ENCODE measurements around the gene SLC4A1.

Gene SLC4A1

GRCh38 chr17:44267818-44268490 is at the start of gene SLC4A1:
TSS of gene SLC4A1 (minus strand) at chr17:44268135. CDS start at chr17:44262866, 5,269 bp downstream.
- no peaks in the 10 kb centered on the region for H3K4me1 ChIP-seq (ENCODE audit: control insufficient read depth in 1 of 2, insufficient read depth in 2 of 2, low read length in 2 of 2)
- H3K36me3 ChIP-seq (ENCODE audit: control insufficient read depth in 1 of 2, insufficient read depth in 2 of 2, low read length in 2 of 2), result no peaks in the 10 kb centered on the region
- H3K9me3 ChIP-seq (ENCODE audit: control insufficient read depth in 1 of 2, low read length in 2 of 2), result no peaks in the 10 kb centered on the region

DNA sequence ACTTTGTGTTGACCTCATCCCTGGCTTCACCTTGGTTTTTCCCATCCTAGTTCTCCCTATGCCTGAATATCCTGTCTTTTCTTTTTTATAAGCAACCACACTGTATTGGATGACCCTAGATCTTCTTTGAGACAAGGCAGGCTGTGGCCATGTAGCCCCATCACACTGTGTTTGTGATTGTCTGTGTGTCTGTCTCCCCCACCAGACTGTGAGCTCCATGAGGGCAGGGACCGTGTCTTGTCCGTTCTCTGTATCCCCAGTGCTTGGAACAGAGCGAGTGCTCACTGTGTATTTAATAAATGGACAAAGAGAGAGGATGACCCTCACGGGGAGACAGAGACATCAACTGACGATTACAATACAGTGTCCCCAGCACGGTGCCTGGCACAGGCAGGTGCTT is 49.6 kb upstream of the SLC4A1 start:
- peaks cover 30 to 36% of the 10 kb centered on the region in 2 donors for H3K27me3 ChIP-seq (ENCODE audit: control insufficient read depth in 1 of 2, insufficient read depth in 2 of 2, low read length in 2 of 2)
- H3K9me3 ChIP-seq (ENCODE audit: control insufficient read depth in 1 of 2, low read length in 2 of 2), result no peaks in the 10 kb centered on the region
- no peak overlapping the region for H3K9ac ChIP-seq (ENCODE audit: low read depth in 1 of 2, low read length in 2 of 2)
- H3K4me1 ChIP-seq (ENCODE audit: control insufficient read depth in 1 of 2, insufficient read depth in 2 of 2, low read length in 2 of 2), result peaks cover 4 to 8% of the 10 kb centered on the region in 2 donors
- H3K4me3 ChIP-seq (ENCODE audit: low read depth in 1 of 2, low read length in 2 of 2), result no peak overlapping the region
- no peak overlapping the region for H3K27ac ChIP-seq (ENCODE audit: low read depth, low read length)
- peaks cover 14 to 32% of the 10 kb centered on the region in 2 donors for H3K36me3 ChIP-seq (ENCODE audit: control insufficient read depth in 1 of 2, insufficient read depth in 2 of 2, low read length in 2 of 2)

More at GRCh38 chr17:44267818-44268490, at the start of gene SLC4A1:
- H3K4me3 ChIP-seq (ENCODE audit: low read depth in 1 of 2, low read length in 2 of 2), result no peak within 1 kb of the TSS
- no peak within 1 kb of the TSS for H3K27ac ChIP-seq (ENCODE audit: low read depth, low read length)
- H3K27me3 ChIP-seq (ENCODE audit: control insufficient read depth in 1 of 2, insufficient read depth in 2 of 2, low read length in 2 of 2), result peaks cover 0 to 3% of the 10 kb centered on the region in 2 donors
- no peak within 1 kb of the TSS for H3K9ac ChIP-seq (ENCODE audit: low read depth in 1 of 2, low read length in 2 of 2)

GRCh38 chr17:44315760-44316731 is 48.1 kb upstream of the SLC4A1 start:
- no peaks in the 10 kb centered on the region for H3K9me3 ChIP-seq (ENCODE audit: control insufficient read depth in 1 of 2, low read length in 2 of 2)
- no peak overlapping the region for H3K9ac ChIP-seq (ENCODE audit: low read depth in 1 of 2, low read length in 2 of 2)
- H3K4me3 ChIP-seq (ENCODE audit: low read depth in 1 of 2, low read length in 2 of 2), result no peak overlapping the region
- peaks cover 30 to 36% of the 10 kb centered on the region in 2 donors for H3K27me3 ChIP-seq (ENCODE audit: control insufficient read depth in 1 of 2, insufficient read depth in 2 of 2, low read length in 2 of 2)
- H3K4me1 ChIP-seq (ENCODE audit: control insufficient read depth in 1 of 2, insufficient read depth in 2 of 2, low read length in 2 of 2), result peaks cover 4 to 8% of the 10 kb centered on the region in 2 donors
- H3K27ac ChIP-seq (ENCODE audit: low read depth, low read length), result no peak overlapping the region
- peaks cover 9 to 17% of the 10 kb centered on the region in 2 donors for H3K36me3 ChIP-seq (ENCODE audit: control insufficient read depth in 1 of 2, insufficient read depth in 2 of 2, low read length in 2 of 2)

DNA sequence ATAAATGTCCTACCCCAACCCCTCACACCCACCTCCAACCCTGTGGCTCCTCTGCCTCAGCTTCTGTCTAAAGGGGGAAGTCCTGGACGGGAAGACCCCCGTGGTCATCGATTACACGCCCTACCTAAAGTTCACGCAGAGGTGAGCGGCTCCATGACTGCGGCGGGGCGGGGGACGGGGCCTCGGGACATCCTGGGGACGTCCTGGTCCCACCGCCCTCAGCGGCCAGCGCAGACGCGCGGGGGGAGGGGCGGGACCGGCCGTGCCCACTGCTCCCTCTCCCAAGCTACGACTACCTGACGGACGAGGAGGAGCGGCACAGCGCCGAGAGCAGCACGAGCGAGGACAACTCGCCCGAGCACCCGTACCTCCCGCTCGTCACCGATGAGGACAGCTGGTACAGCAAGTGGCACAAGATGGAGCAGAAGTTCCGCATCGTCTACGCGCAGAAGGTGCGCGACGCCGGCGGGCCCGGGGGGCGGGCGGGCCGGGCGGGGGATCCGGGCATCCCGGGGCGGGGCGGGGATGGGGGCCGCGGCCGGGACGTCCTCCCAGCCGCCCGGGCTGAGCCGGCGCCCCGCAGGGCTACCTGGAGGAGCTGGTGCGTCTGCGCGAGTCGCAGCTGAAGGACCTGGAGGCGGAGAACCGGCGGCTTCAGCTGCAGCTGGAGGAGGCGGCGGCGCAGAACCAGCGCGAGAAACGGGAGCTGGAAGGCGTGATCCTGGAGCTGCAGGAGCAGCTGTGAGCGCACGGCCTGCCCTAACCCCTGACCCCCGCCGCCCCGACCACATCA is 47.1 kb upstream of the SLC4A1 start:
- Histone ChIP-seq H3K27me3 (ENCODE audit: control insufficient read depth in 1 of 2, insufficient read depth in 2 of 2, low read length in 2 of 2) (peaks cover 30 to 36% of the 10 kb centered on the region in 2 donors), H3K9ac (ENCODE audit: low read depth in 1 of 2, low read length in 2 of 2) (no peak overlapping the region), H3K27ac (ENCODE audit: low read depth, low read length) (no peak overlapping the region), H3K9me3 (ENCODE audit: control insufficient read depth in 1 of 2, low read length in 2 of 2) (no peaks in the 10 kb centered on the region), H3K36me3 (ENCODE audit: control insufficient read depth in 1 of 2, insufficient read depth in 2 of 2, low read length in 2 of 2) (peaks cover 3 to 7% of the 10 kb centered on the region in 2 donors), H3K4me1 (ENCODE audit: control insufficient read depth in 1 of 2, insufficient read depth in 2 of 2, low read length in 2 of 2) (peaks cover 4 to 8% of the 10 kb centered on the region in 2 donors), H3K4me3 (ENCODE audit: low read depth in 1 of 2, low read length in 2 of 2) (peak overlapping the region; percentile 29 to 53)

DNA sequence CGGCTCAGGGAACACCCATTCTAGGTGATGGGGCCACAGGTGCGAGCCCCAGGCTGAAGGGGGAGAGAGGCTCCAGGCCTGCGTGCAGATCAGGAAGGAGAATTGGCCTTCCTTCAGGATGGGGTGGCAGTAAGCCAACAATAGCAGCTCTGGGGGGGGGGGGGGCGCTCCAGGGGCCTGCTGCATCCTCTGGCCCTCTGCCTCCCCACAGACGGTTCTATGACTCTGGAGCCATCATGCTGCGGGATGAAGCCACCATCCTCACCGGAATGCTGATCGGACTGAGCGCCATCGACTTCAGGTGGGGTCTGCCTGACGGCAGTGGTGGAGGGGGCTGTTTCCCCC is 46.6 kb upstream of the SLC4A1 start:
- H3K9me3 ChIP-seq (ENCODE audit: control insufficient read depth in 1 of 2, low read length in 2 of 2), result no peaks in the 10 kb centered on the region
- H3K27me3 ChIP-seq (ENCODE audit: control insufficient read depth in 1 of 2, insufficient read depth in 2 of 2, low read length in 2 of 2), result peaks cover 30 to 36% of the 10 kb centered on the region in 2 donors
- H3K9ac ChIP-seq (ENCODE audit: low read depth in 1 of 2, low read length in 2 of 2), result no peak overlapping the region
- H3K4me3 ChIP-seq (ENCODE audit: low read depth in 1 of 2, low read length in 2 of 2), result peak overlapping the region in 1 of 2 donors; percentile 29
- H3K27ac ChIP-seq (ENCODE audit: low read depth, low read length), result no peak overlapping the region
- peaks cover 4 to 8% of the 10 kb centered on the region in 2 donors for H3K4me1 ChIP-seq (ENCODE audit: control insufficient read depth in 1 of 2, insufficient read depth in 2 of 2, low read length in 2 of 2)
- H3K36me3 ChIP-seq (ENCODE audit: control insufficient read depth in 1 of 2, insufficient read depth in 2 of 2, low read length in 2 of 2), result peaks cover 0 to 1% of the 10 kb centered on the region in 2 donors

DNA sequence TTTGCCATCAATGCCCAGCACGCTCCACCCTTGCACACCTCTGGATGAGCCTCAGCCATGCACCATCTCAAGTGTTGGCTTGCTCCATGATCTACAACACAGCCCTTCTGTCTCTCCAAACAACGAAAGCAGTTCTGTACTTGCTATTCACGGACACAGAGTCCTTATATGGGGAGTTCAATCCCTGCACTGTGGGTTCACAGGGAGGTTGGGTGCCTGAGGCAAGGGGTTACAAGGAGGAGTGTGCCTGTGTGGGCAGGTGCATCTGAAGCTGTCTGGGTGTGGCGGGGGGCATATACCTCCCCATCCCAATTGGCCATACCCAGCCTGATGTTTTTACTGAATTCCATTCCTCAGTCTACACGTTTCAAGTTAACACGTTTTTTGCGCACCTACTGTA is 46.1 kb upstream of the SLC4A1 start:
- H3K9me3 ChIP-seq (ENCODE audit: control insufficient read depth in 1 of 2, low read length in 2 of 2), result no peaks in the 10 kb centered on the region
- H3K9ac ChIP-seq (ENCODE audit: low read depth in 1 of 2, low read length in 2 of 2), result no peak overlapping the region
- H3K27ac ChIP-seq (ENCODE audit: low read depth, low read length), result no peak overlapping the region
- H3K4me1 ChIP-seq (ENCODE audit: control insufficient read depth in 1 of 2, insufficient read depth in 2 of 2, low read length in 2 of 2), result peaks cover 4 to 11% of the 10 kb centered on the region in 2 donors
- H3K36me3 ChIP-seq (ENCODE audit: control insufficient read depth in 1 of 2, insufficient read depth in 2 of 2, low read length in 2 of 2), result no peaks in the 10 kb centered on the region
- peaks cover 30 to 36% of the 10 kb centered on the region in 2 donors for H3K27me3 ChIP-seq (ENCODE audit: control insufficient read depth in 1 of 2, insufficient read depth in 2 of 2, low read length in 2 of 2)
- no peak overlapping the region for H3K4me3 ChIP-seq (ENCODE audit: low read depth in 1 of 2, low read length in 2 of 2)

DNA sequence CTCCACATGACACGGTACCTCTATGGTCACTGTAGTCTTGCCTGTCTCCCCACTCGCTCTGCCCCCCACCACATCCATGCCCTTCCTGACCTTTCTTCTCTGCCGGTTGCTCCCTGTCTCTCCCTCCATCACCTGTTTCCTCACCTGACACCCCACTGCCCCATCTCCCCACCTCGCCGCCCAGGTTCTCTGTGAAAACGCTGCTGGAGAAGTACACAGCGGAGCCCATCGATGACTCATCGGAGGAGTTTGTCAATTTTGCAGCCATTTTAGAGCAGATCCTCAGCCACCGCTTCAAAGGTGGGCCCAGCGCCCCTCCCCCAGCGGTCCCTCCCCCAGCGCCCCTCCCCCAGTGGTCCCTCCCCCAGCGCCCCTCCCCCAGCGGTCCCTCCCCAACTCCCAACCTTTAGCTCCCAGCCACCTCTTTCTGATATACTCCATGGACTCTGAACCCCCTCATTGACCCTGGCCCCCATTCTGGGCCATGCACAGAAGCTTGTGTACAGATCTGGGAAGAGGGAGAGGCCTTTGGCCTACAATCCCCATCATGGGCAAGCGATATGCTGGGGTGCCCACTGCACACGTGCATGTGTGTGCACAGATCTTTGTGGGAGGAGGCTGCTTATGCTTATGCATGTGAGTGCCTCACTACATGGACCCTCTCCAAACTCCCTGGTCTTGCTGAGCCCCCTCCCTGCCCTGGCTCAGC is 44.6 kb upstream of the SLC4A1 start:
- Histone ChIP-seq H3K9me3 (ENCODE audit: control insufficient read depth in 1 of 2, low read length in 2 of 2) (no peaks in the 10 kb centered on the region), H3K4me1 (ENCODE audit: control insufficient read depth in 1 of 2, insufficient read depth in 2 of 2, low read length in 2 of 2) (peaks cover 9 to 14% of the 10 kb centered on the region in 2 donors), H3K9ac (ENCODE audit: low read depth in 1 of 2, low read length in 2 of 2) (no peak overlapping the region), H3K36me3 (ENCODE audit: control insufficient read depth in 1 of 2, insufficient read depth in 2 of 2, low read length in 2 of 2) (no peaks in the 10 kb centered on the region), H3K4me3 (ENCODE audit: low read depth in 1 of 2, low read length in 2 of 2) (no peak overlapping the region), H3K27ac (ENCODE audit: low read depth, low read length) (no peak overlapping the region), H3K27me3 (ENCODE audit: control insufficient read depth in 1 of 2, insufficient read depth in 2 of 2, low read length in 2 of 2) (peaks cover 30 to 37% of the 10 kb centered on the region in 2 donors)

DNA sequence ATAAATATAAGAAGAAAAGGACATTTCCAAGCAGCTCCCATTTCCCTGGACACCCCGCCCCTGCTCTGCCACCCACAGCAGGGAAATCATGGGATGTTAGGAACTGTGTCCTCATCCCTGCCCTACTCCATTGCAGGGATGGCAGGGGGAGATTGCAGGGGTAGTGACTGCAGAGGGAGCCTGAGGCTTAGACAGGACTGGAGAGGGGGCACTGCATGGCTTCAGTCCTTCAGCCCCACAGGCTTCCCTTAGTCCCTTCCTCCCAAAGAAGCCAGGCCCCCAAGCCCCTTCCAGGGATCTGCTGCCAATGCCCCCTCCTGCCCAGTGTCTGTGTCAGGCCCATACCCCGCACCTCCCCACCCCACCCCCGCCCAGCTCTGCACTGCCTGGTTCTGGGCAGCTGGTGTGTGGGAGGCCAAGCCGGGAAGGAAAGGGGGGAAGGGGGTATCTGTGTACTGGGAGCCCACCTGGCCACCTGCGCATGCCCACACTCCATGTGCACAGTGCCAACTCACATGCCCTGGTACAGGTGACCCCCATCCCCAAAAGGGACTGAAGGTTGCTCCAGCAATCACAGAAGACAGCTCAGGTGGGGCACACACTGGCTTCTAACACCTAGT is 43.7 kb upstream of the SLC4A1 start:
- H3K27ac ChIP-seq (ENCODE audit: low read depth, low read length), result no peak overlapping the region
- H3K4me1 ChIP-seq (ENCODE audit: control insufficient read depth in 1 of 2, insufficient read depth in 2 of 2, low read length in 2 of 2), result peaks cover 10 to 14% of the 10 kb centered on the region in 2 donors
- no peak overlapping the region for H3K4me3 ChIP-seq (ENCODE audit: low read depth in 1 of 2, low read length in 2 of 2)
- no peaks in the 10 kb centered on the region for H3K9me3 ChIP-seq (ENCODE audit: control insufficient read depth in 1 of 2, low read length in 2 of 2)
- no peak overlapping the region for H3K9ac ChIP-seq (ENCODE audit: low read depth in 1 of 2, low read length in 2 of 2)
- no peaks in the 10 kb centered on the region for H3K36me3 ChIP-seq (ENCODE audit: control insufficient read depth in 1 of 2, insufficient read depth in 2 of 2, low read length in 2 of 2)
- peaks cover 27 to 35% of the 10 kb centered on the region in 2 donors for H3K27me3 ChIP-seq (ENCODE audit: control insufficient read depth in 1 of 2, insufficient read depth in 2 of 2, low read length in 2 of 2)

Measured in duodenal mucosa (tissue), 2 donors.